HL-60 (cell line): ENCODE data around the gene FOXF1.

Source experiments
- CTCF ChIP-seq: IDR thresholded peaks from one replicate; pipeline ENCODE4 v1.5.1; 2011; ENCODE audit warnings: low read length, control low read depth, inconsistent platforms; ENCODE audit not compliant: insufficient read depth
- REST ChIP-seq: IDR thresholded peaks from 2 replicates; pipeline ENCODE4 v1.6.1; 2012; ENCODE audit warnings: low read depth; ENCODE audit not compliant: insufficient replicate concordance
- SPI1 ChIP-seq: IDR thresholded peaks from 2 replicates; pipeline ENCODE4 v1.6.1; 2012; ENCODE audit warnings: low read depth, mild to moderate bottlenecking, borderline replicate concordance

DNA sequence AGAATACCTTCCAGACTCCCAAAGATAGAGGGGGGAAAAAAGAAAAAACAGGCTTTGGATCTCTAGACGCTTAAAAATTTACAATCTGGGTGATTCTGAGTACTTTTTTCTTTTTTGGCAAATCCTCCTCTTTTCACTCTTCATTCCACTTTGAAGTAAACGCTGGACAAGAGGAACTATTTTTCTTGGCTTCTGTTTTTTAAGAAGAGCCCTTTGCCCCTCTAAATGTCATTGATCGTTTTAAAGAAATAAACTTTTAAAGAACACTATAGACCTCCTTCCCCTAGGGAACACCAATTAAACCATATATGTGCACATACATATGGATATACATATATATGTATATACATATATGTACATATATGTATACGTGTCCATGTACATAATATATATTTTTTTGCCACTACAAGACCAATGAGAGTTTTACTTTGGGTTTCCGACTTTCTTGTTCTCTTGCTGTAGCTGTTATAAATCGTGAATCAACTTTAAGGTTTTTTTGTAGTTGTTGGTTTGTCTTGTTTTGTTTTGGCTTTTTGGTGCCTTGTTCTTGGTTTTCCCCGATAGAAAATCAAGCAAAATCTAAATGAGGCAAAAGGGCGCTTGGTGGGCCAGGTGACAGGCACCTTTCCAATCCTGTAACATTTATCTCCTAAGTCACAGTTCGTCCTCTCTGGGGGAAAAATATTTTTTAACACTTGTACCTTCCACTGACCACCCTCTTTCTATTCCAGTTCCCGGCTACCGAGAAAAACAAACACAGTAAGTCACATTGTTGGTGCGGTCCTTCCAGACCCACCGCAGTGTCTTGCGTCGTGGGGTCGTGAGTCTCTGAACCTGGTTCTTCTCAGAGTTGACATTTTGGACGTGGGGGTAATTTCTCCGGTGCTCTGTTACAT, 4.4 kb downstream of the FOXF1 start:
- TF ChIP-seq CTCF (no peak), SPI1 (no peak), REST (no peak)
